HepG2 (cell line): ENCODE data around the gene PADI2. TPM values are rescaled to one million over a fixed set of nuclear protein-coding genes. Genes with fewer than 3 reads are reported as not detected.

Source experiments
- ATAC-seq: fragments of 200-7000 bp; cut with Tn5 transposase; 3 replicates; pipeline ENCODE4 v1.9.1; 2020; ENCODE audit warnings: mild to moderate bottlenecking, moderate library complexity
- BruUV-seq: library from RNA; stranded (reverse); fragments of 400-500 nt; replicated peaks from 2 replicates; lab custom pipeline; 2021; lab: Mats Ljungman, UMichigan
- CTCF ChIA-PET: fragments of 300-600 bp; formaldehyde crosslinking; extraction: SDS; loops from one replicate; lab custom pipeline; 2021; ENCODE audit warnings: low total read pairs, inconsistent platforms, low intra/inter-chr PET ratio; lab: Yijun Ruan, JAX
- POLR2A ChIA-PET: fragments of 350-600 bp; sonication (Branson Sonifier 250); formaldehyde crosslinking; loops from one replicate; lab custom pipeline; 2020; ENCODE audit warnings: antibody characterized with exemption, inconsistent platforms; lab: Yijun Ruan, JAX
- DNase-seq: peaks from one replicate; pipeline ENCODE4 v3.0.0-alpha.2; 2015; ENCODE audit warnings: low spot score
- FAIRE-seq: peaks from 3 replicates; lab custom pipeline; 2011; peaks lifted over from hg19 to GRCh38; lab: Jason Lieb, UNC
- H2AFZ ChIP-seq: one replicate; pipeline ENCODE4 v1.6.1; 2011; ENCODE audit warnings: low read length, inconsistent platforms
- H3K27ac ChIP-seq: fragments of 300-600 bp; 3 replicates; pipeline ENCODE4 v1.8.0; 2011; ENCODE audit warnings: mixed run types, mild to moderate bottlenecking, mixed read lengths, low read length, inconsistent platforms; ENCODE audit not compliant: insufficient read depth; ENCODE audit errors: extremely low read length
- H3K27me3 ChIP-seq, 2 experiments: fragments of 200-600 bp in 1 of 2; 2 replicates in 1 of 2; 3 replicates in 1 of 2; pipeline versions ENCODE4 v1.6.0 to v1.8.0; 2011; ENCODE audit warnings: low read length in 2 of 2, mild to moderate bottlenecking in 2 of 2, moderate library complexity in 2 of 2, inconsistent platforms in 1 of 2; ENCODE audit not compliant: insufficient read depth in 2 of 2, control insufficient read depth in 1 of 2
- H3K36me3 ChIP-seq, 2 experiments: fragments of 200-600 bp in 1 of 2; replicated peaks in 1 of 2; 2 replicates in 1 of 2; 3 replicates in 1 of 2; pipeline versions ENCODE4 v1.5.1 to v1.8.0; 2011; ENCODE audit warnings: low read length in 2 of 2, inconsistent platforms in 1 of 2; ENCODE audit not compliant: insufficient read depth in 2 of 2, control insufficient read depth in 1 of 2
- H3K4me1 ChIP-seq: 2 replicates; pipeline ENCODE4 v1.5.1; 2012; ENCODE audit warnings: low read length, inconsistent platforms; ENCODE audit not compliant: insufficient read depth
- H3K4me2 ChIP-seq: 2 replicates; pipeline ENCODE4 v1.6.0; 2011; ENCODE audit warnings: low read depth, low read length, inconsistent platforms
- H3K4me3 ChIP-seq, 3 experiments: fragments of 200-600 bp in 1 of 3; sonication (generic), shearing (Covaris generic) in 1 of 3; replicated peaks in 1 of 3; 2 replicates each; pipeline ENCODE4 v1.5.1; 2011 to 2016; ENCODE audit warnings: low read length in 3 of 3, inconsistent platforms in 2 of 3, low read depth in 2 of 3, mild to moderate bottlenecking in 2 of 3, control low read depth in 1 of 3, mixed read lengths in 1 of 3; ENCODE audit not compliant: insufficient read depth in 1 of 3
- H3K79me2 ChIP-seq: one replicate; pipeline ENCODE4 v1.6.1; 2011; ENCODE audit warnings: low read length, inconsistent platforms; ENCODE audit not compliant: insufficient read depth
- H3K9ac ChIP-seq: 2 replicates; pipeline ENCODE4 v1.6.0; 2011; ENCODE audit warnings: mild to moderate bottlenecking, low read depth, low read length, inconsistent platforms; ENCODE audit not compliant: insufficient read depth
- H3K9me3 ChIP-seq: 2 replicates; pipeline ENCODE4 v1.5.1; 2012; ENCODE audit warnings: mild to moderate bottlenecking, low read length
- H4K20me1 ChIP-seq: 2 replicates; pipeline ENCODE4 v1.6.0; 2011; ENCODE audit warnings: inconsistent platforms, mild to moderate bottlenecking, low read length, moderate library complexity; ENCODE audit not compliant: insufficient read depth
- CREB1 ChIP-seq, 2 experiments: fragments of 450-650 bp in 1 of 2; IDR thresholded peaks; 2 replicates each; pipeline ENCODE4 v1.6.1; 2016 to 2017; ENCODE audit warnings: control low read depth in 1 of 2, mild to moderate bottlenecking in 1 of 2, missing compliant biosample characterization in 1 of 2, missing genetic modification characterization in 1 of 2
- JUNB ChIP-seq: sonication (generic); formaldehyde crosslinking; IDR thresholded peaks from 2 replicates; pipeline ENCODE4 v1.8.0; 2022; ENCODE audit warnings: missing genetic modification reagents, mild to moderate bottlenecking, borderline replicate concordance
- KMT2B ChIP-seq: IDR thresholded peaks from 2 replicates; pipeline ENCODE4 v1.6.1; 2016; ENCODE audit warnings: missing genetic modification reagents, missing compliant biosample characterization
- PITX1 ChIP-seq: sonication (generic); formaldehyde crosslinking; IDR thresholded peaks from 2 replicates; pipeline ENCODE4 v1.5.1; 2020; ENCODE audit warnings: mild to moderate bottlenecking, missing genetic modification reagents
- ZBTB20 ChIP-seq: sonication (generic); formaldehyde crosslinking; IDR thresholded peaks from 2 replicates; pipeline ENCODE4 v1.8.1; 2023; ENCODE audit warnings: missing genetic modification reagents, low read depth, mild to moderate bottlenecking, borderline replicate concordance
- ZMAT3 ChIP-seq: sonication (generic); formaldehyde crosslinking; conservative IDR thresholded peaks from 2 replicates; pipeline ENCODE4 v1.7.0; 2021; ENCODE audit warnings: missing genetic modification reagents
- ZNF775 ChIP-seq: sonication (generic); formaldehyde crosslinking; IDR thresholded peaks from 2 replicates; pipeline ENCODE4 v1.4.0; 2020; ENCODE audit warnings: missing genetic modification reagents, mild to moderate bottlenecking, moderate library complexity, borderline replicate concordance
- WGBS: methylation state at CpG from one replicate; pipeline ENCODE4 v1.1.6; 2017; ENCODE audit warnings: low lambda C conversion rate; 5-methylcytosine and 5-hydroxymethylcytosine counted together
- in situ Hi-C: cut with HindIII; loops from 2 replicates; pipeline ENCODE4 v1.10.0; 2017; ENCODE audit warnings: low pct_unique_long_range_greater_than_20kb; ENCODE audit not compliant: extremely low pct_ligation_motif_present
- intact Hi-C: fragments of 100-400 bp; cut with micrococcal nuclease; formaldehyde crosslinking; loops from one replicate; pipeline ENCODE4 v1.10.0; 2022; ENCODE audit not compliant: unreplicated experiment
- polyA plus RNA-seq, 8 experiments: library from polyadenylated mRNA; depleted of rRNA in 3 of 8; stranded (reverse) in 7 of 8; unstranded in 1 of 8; fragments of >200 nt; fragmentation: Illumina TruSeq in 4 of 8; extraction: Trizol in 4 of 8; gene quantifications; 2 replicates each; pipeline versions ENCODE4 v1.2.1 to v1.2.3, GENCODE V29; 2011 to 2016; ENCODE audit warnings: low read depth in 4 of 8, missing spikeins in 1 of 8, mixed read lengths in 1 of 8; ENCODE audit not compliant: insufficient read depth in 1 of 8
- total RNA-seq, 5 experiments: library from RNA; depleted of rRNA; stranded (reverse); fragments of >200 nt; fragmentation: Illumina TruSeq; extraction: Trizol; gene quantifications; 2 replicates each; pipeline ENCODE4 v1.2.3, GENCODE V29; 2016; ENCODE audit warnings: low read depth in 1 of 5
- TF ChIP-seq, protein P1 (sequence below): sonication (generic); formaldehyde crosslinking; IDR thresholded peaks from 2 replicates; pipeline ENCODE4 v1.4.0; 2020; ENCODE audit warnings: missing genetic modification reagents
- TF ChIP-seq, protein P2 (sequence below): IDR thresholded peaks from 2 replicates; pipeline ENCODE4 v1.6.1; 2012; ENCODE audit warnings: low read depth, low read length, improper control_type of control experiment
- TF ChIP-seq, protein P3 (sequence below): sonication (generic); IDR thresholded peaks from 2 replicates; pipeline ENCODE4 v1.6.1; 2016; ENCODE audit warnings: low read depth, borderline replicate concordance

The PADI2 gene
- total and polyA plus RNA-seq, 2 of the 13 experiments (the other 11 are each of a cell fraction or from before 2014, with no cell fraction given) = not detected

DNA sequence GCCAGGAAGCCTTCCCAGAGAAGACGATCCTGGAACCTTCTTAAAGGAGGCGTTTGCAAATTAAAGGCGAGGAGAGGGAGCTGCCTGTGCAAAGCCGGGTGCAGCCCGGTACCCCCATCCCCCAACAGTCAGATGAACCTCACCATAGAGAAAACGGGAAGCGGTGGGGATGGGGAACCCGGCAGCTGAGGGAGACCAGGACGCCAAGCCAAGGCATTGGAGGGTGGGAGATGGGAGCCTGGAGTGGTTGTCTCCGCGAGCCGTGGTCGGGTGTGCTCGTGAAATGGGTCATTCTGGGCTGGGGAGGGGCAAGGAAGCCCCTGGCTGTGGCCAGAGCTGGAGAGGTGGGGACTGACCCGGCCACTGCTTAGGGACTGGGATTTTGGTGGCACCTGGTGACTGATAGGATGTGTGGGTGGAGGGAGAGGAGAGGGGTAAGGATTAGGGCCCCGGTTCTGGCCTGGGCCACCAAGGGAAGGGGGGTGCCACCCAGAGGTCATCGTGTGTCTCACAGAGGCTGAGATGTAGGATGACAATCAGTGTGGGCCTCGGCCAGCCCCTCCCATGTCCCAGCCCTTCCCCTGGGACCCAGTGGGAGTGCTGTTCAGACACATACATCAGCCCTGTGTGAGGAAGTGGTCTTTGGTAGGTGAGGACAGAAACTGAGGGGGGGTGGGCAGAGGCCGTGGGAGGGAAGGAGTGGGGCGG lies 676 bp upstream of the PADI2 start:
- BruUV-seq = no TSS peak
- in situ Hi-C loops = loop anchor here (5.0 kb wide), 1 partner anchor 217 kb away; no protein-coding TSS in a partner anchor
- no peaks in the 10 kb centered on the region for H4K20me1 ChIP-seq
- FAIRE-seq (no peak), ATAC-seq (no peak; the same call in 2 of the 3 replicates)
- no peaks in the 10 kb centered on the region for H3K36me3 ChIP-seq
- WGBS = 61% methylated on average over 20 of the region's 20 CpGs
- no peak overlapping the region for H3K4me2 ChIP-seq
- no peak overlapping the region for H3K27ac ChIP-seq
- TF ChIP-seq JUNB (CRISPR knock-in tag) (no peak), PITX1 (no peak), ZMAT3 (CRISPR knock-in tag) (no peak), CREB1 (IDR thresholded peaks at IDR 0.05) (no peak), CREB1 (CRISPR knock-in tag; IDR thresholded peaks at IDR 0.05) (no peak)
- TF ChIP-seq, protein P1, sequence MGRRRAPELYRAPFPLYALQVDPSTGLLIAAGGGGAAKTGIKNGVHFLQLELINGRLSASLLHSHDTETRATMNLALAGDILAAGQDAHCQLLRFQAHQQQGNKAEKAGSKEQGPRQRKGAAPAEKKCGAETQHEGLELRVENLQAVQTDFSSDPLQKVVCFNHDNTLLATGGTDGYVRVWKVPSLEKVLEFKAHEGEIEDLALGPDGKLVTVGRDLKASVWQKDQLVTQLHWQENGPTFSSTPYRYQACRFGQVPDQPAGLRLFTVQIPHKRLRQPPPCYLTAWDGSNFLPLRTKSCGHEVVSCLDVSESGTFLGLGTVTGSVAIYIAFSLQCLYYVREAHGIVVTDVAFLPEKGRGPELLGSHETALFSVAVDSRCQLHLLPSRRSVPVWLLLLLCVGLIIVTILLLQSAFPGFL = no peak
- TF ChIP-seq, all 625 proteins: peak for 0
- ChIA-PET CTCF (no interaction called here), POLR2A (no interaction called here)
- H2AFZ ChIP-seq = no peak overlapping the region
- no peak overlapping the region for H3K9ac ChIP-seq
- H3K79me2 ChIP-seq = no peaks in the 10 kb centered on the region
- H3K9me3 ChIP-seq = no peaks in the 10 kb centered on the region
- intact Hi-C loops = no loop called here
- H3K4me3 ChIP-seq = no peak overlapping the region
- H3K27me3 ChIP-seq = peaks cover 2 to 11% of the 10 kb centered on the region in 2 experiments; a peak in 2 of 5 replicates
- H3K4me1 ChIP-seq = peaks cover 26% of the 10 kb centered on the region
- DNase-seq = no peak

DNA sequence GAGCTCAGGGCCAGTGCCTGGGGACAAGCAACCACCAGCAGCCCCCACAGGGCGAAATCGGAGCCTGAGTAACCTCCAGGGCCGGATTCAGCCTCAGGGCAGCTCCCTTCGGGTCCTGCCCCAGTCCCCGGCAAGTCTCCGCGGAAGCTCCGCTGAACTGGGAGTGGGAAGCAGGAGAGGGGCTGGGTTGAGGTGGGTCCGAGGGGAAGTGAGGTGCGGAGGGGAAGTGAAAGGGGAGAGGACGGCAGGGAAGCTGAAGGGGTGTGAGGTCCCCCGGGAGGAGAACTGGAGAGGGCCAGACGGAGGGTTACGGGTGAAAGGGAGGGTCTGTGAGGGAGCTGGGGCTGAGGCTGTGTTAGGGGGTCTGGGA lies 560 bp downstream of the PADI2 start:
- no peak for FAIRE-seq
- TF ChIP-seq ZBTB20 = no peak
- TF ChIP-seq, protein P2, sequence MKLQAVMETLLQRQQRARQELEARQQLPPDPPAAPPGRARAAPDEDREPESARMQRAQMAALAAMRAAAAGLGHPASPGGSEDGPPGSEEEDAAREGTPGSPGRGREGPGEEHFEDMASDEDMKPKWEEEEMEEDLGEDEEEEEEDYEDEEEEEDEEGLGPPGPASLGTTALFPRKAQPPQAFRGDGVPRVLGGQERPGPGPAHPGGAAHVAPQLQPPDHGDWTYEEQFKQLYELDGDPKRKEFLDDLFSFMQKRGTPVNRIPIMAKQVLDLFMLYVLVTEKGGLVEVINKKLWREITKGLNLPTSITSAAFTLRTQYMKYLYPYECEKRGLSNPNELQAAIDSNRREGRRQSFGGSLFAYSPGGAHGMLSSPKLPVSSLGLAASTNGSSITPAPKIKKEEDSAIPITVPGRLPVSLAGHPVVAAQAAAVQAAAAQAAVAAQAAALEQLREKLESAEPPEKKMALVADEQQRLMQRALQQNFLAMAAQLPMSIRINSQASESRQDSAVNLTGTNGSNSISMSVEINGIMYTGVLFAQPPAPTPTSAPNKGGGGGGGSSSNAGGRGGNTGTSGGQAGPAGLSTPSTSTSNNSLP = no peak
- TF ChIP-seq, protein P3, sequence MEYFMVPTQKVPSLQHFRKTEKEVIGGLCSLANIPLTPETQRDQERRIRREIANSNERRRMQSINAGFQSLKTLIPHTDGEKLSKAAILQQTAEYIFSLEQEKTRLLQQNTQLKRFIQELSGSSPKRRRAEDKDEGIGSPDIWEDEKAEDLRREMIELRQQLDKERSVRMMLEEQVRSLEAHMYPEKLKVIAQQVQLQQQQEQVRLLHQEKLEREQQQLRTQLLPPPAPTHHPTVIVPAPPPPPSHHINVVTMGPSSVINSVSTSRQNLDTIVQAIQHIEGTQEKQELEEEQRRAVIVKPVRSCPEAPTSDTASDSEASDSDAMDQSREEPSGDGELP = no peak
- TF ChIP-seq KMT2B (CRISPR knock-in tag) = no peak
- TF ChIP-seq ZNF775 (CRISPR knock-in tag) = no peak
- TF ChIP-seq, all 625 proteins: peak for 0
- peaks cover 26% of the 10 kb centered on the region for H3K4me1 ChIP-seq
- H3K27me3 ChIP-seq = peaks cover 2 to 11% of the 10 kb centered on the region in 2 experiments; a peak in 3 of 5 replicates
- ChIA-PET CTCF (no interaction called here), POLR2A (no interaction called here)
- in situ Hi-C loops (no loop called here), intact Hi-C loops (no loop called here)
- H3K27ac ChIP-seq = no peak overlapping the region
- H2AFZ ChIP-seq = no peak overlapping the region
- H3K4me2 ChIP-seq = no peak overlapping the region
- H3K4me3 ChIP-seq = no peak overlapping the region
- DNase-seq = no peak
- BruUV-seq = no TSS peak
- no peak overlapping the region for H3K9ac ChIP-seq
- H3K36me3 ChIP-seq = no peaks in the 10 kb centered on the region
- H3K79me2 ChIP-seq = no peaks in the 10 kb centered on the region
- no peaks in the 10 kb centered on the region for H3K9me3 ChIP-seq
- WGBS = 59% methylated on average over 13 of the region's 14 CpGs
- H4K20me1 ChIP-seq = no peaks in the 10 kb centered on the region
- ATAC-seq = no peak
